Panc1 (cell line): ENCODE data around the gene HORMAD2. TPM values are rescaled to one million over a fixed set of nuclear protein-coding genes. Genes with fewer than 3 reads are reported as not detected.
"Not testable (repeated sequence)": the region's sequence is repeated elsewhere in the genome, so short reads cannot be mapped to it uniquely, and the experiment has no call there.

Source experiments
- ATAC-seq: fragments of 200-7000 bp; cut with Tn5 transposase; 2 replicates; pipeline ENCODE4 v1.9.1; 2020; ENCODE audit warnings: mild to moderate bottlenecking, moderate library complexity
- BruUV-seq: library from RNA; stranded (reverse); fragments of 400-500 nt; replicated peaks from 2 replicates; lab custom pipeline; 2021; lab: Mats Ljungman, UMichigan
- CTCF ChIA-PET: fragments of 300-600 bp; sonication (Branson Sonifier 250); formaldehyde crosslinking; loops from one replicate; lab custom pipeline; 2022; ENCODE audit warnings: antibody characterized with exemption; lab: Charles Lee
- POLR2A ChIA-PET: fragments of 300-600 bp; sonication (Branson Sonifier 250); formaldehyde crosslinking; loops from one replicate; lab custom pipeline; 2022; ENCODE audit warnings: antibody characterized with exemption; lab: Charles Lee
- DNase-seq: peaks from one replicate; pipeline ENCODE4 v3.0.0-alpha.2; 2010; ENCODE audit warnings: low read depth, low spot score
- H3K27ac ChIP-seq: 2 replicates; pipeline ENCODE4 v1.5.1; 2011; ENCODE audit warnings: mild to moderate bottlenecking, low read length, inconsistent platforms
- H3K27me3 ChIP-seq: fragments of 200-500 bp; sonication (Bioruptor generic); 2 replicates; pipeline ENCODE4 v1.6.0; 2014; ENCODE audit warnings: low read length, inconsistent platforms; ENCODE audit not compliant: control insufficient read depth, insufficient read depth
- H3K36me3 ChIP-seq: fragments of 200-500 bp; sonication (Bioruptor generic); 2 replicates; pipeline ENCODE4 v1.5.1; 2014; ENCODE audit warnings: inconsistent platforms, mild to moderate bottlenecking, low read length, moderate library complexity; ENCODE audit not compliant: control insufficient read depth, insufficient read depth
- H3K4me1 ChIP-seq: 2 replicates; pipeline ENCODE4 v1.5.1; 2011; ENCODE audit warnings: inconsistent platforms, mild to moderate bottlenecking, low read length, moderate library complexity; ENCODE audit not compliant: control insufficient read depth, insufficient read depth
- H3K4me3 ChIP-seq, 2 experiments: 2 replicates each; pipeline ENCODE4 v1.5.1; 2011 to 2012; ENCODE audit warnings: low read depth in 2 of 2, low read length in 2 of 2, mild to moderate bottlenecking in 2 of 2, inconsistent platforms in 1 of 2, moderate library complexity in 1 of 2
- H3K9me3 ChIP-seq: fragments of 200-500 bp; sonication (Bioruptor generic); 2 replicates; pipeline ENCODE4 v1.5.1; 2014; ENCODE audit warnings: low read depth, mild to moderate bottlenecking, inconsistent platforms, low read length, moderate library complexity; ENCODE audit not compliant: control insufficient read depth, insufficient read depth
- POLR2AphosphoS5 ChIP-seq: IDR thresholded peaks from 2 replicates; pipeline ENCODE4 v1.6.1; 2012; ENCODE audit warnings: mild to moderate bottlenecking, low read depth, low read length, moderate library complexity
- REST ChIP-seq, 2 experiments: IDR thresholded peaks; 2 replicates each; pipeline ENCODE4 v1.6.1; 2011 to 2012; ENCODE audit warnings: low read depth in 2 of 2, control low read depth in 1 of 2, low read length in 1 of 2, mild to moderate bottlenecking in 1 of 2, moderate library complexity in 1 of 2; ENCODE audit not compliant: insufficient read depth in 1 of 2
- SIN3A ChIP-seq: IDR thresholded peaks from 2 replicates; pipeline ENCODE4 v1.6.1; 2012; ENCODE audit warnings: low read depth, mild to moderate bottlenecking, low read length, moderate library complexity, borderline replicate concordance; ENCODE audit not compliant: insufficient read depth
- TCF7L2 ChIP-seq: IDR thresholded peaks from 2 replicates; pipeline ENCODE4 v1.6.1; 2011; ENCODE audit warnings: mild to moderate bottlenecking, low read depth, low read length, inconsistent platforms
- in situ Hi-C: cut with HindIII; loops from 2 replicates; pipeline ENCODE4 v1.10.0; 2016; ENCODE audit warnings: low sequenced_read_pairs, low pct_unique_long_range_greater_than_20kb
- intact Hi-C: fragments of 100-400 bp; cut with micrococcal nuclease; formaldehyde crosslinking; loops from one replicate; pipeline ENCODE4 v1.10.0; 2022; ENCODE audit not compliant: unreplicated experiment
- total RNA-seq: library from RNA; stranded (reverse); gene quantifications from one replicate; pipeline ENCODE4 v1.2.1, GENCODE V29; 2021; ENCODE audit not compliant: unreplicated experiment
- TF ChIP-seq, protein P1 (sequence below): fragments of 450-650 bp; IDR thresholded peaks from 2 replicates; pipeline ENCODE4 v1.5.1; 2017; ENCODE audit warnings: mild to moderate bottlenecking

HORMAD2 gene
- total RNA-seq, 1 experiment from 2014 or later = not detected

GRCh38 chr22:30086496-30086895 is 6.2 kb downstream of the HORMAD2 start:
- ChIA-PET POLR2A (interaction anchor here (1.1 kb wide), 1 partner anchor 12 kb away, joined by 3 read pairs; no protein-coding TSS in a partner anchor), CTCF (interaction anchor here (0.6 kb wide), 1 partner anchor 450 kb away, joined by 3 read pairs; no protein-coding TSS in a partner anchor)
- ATAC-seq (no peak), DNase-seq (no peak)
- BruUV-seq = no TSS peak
- H3K36me3 ChIP-seq = no peaks in the 10 kb centered on the region
- H3K4me1 ChIP-seq = no peaks in the 10 kb centered on the region
- no peak overlapping the region for H3K4me3 ChIP-seq
- H3K27me3 ChIP-seq = no peaks in the 10 kb centered on the region
- no peaks in the 10 kb centered on the region for H3K9me3 ChIP-seq
- H3K27ac ChIP-seq = no peak overlapping the region
- intact Hi-C loops = no loop called here
- in situ Hi-C loops = no loop called here
- TF ChIP-seq, protein P1, sequence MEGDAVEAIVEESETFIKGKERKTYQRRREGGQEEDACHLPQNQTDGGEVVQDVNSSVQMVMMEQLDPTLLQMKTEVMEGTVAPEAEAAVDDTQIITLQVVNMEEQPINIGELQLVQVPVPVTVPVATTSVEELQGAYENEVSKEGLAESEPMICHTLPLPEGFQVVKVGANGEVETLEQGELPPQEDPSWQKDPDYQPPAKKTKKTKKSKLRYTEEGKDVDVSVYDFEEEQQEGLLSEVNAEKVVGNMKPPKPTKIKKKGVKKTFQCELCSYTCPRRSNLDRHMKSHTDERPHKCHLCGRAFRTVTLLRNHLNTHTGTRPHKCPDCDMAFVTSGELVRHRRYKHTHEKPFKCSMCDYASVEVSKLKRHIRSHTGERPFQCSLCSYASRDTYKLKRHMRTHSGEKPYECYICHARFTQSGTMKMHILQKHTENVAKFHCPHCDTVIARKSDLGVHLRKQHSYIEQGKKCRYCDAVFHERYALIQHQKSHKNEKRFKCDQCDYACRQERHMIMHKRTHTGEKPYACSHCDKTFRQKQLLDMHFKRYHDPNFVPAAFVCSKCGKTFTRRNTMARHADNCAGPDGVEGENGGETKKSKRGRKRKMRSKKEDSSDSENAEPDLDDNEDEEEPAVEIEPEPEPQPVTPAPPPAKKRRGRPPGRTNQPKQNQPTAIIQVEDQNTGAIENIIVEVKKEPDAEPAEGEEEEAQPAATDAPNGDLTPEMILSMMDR = no peak
- TF ChIP-seq POLR2AphosphoS5 = no peak
- no peak for TF ChIP-seq REST (IDR thresholded peaks at IDR 0.05; ENCODE audit: insufficient read depth in 1 of 2, low read depth in 2 of 2, low read length in 1 of 2)
- no peak for TF ChIP-seq SIN3A
- no peak for TF ChIP-seq TCF7L2

GRCh38 chr22:30087037-30087436 is 6.8 kb downstream of the HORMAD2 start:
- H3K4me1 ChIP-seq, H3K27me3 ChIP-seq, in situ Hi-C loops, H3K9me3 ChIP-seq, BruUV-seq, H3K36me3 ChIP-seq, DNase-seq, intact Hi-C loops, H3K4me3 ChIP-seq, H3K27ac ChIP-seq, CTCF ChIA-PET, ATAC-seq, POLR2A ChIA-PET: not testable (repeated sequence)

- no peaks in the 10 kb centered on the region for H3K36me3 ChIP-seq
- in situ Hi-C loops = no loop called here
Measured at GRCh38 chr22:30087611-30088010, 7.3 kb downstream of the HORMAD2 start.

More at GRCh38 chr22:30087611-30088010, 7.3 kb downstream of the HORMAD2 start:
- Histone ChIP-seq H3K4me3 (no peak overlapping the region), H3K27ac (no peak overlapping the region), H3K4me1 (no peaks in the 10 kb centered on the region), H3K27me3 (no peaks in the 10 kb centered on the region), H3K9me3 (no peaks in the 10 kb centered on the region)
- intact Hi-C loops = no loop called here
- BruUV-seq = no TSS peak
- CTCF ChIA-PET = no interaction called here
- TF ChIP-seq SIN3A (no peak), TCF7L2 (no peak), POLR2AphosphoS5 (no peak), REST (IDR thresholded peaks at IDR 0.05; ENCODE audit: insufficient read depth in 1 of 2, low read depth in 2 of 2, low read length in 1 of 2) (no peak)
- TF ChIP-seq, protein P1 = no peak
- no peak for ATAC-seq
- POLR2A ChIA-PET = no interaction called here
- DNase-seq = no peak
